Kidney (tissue), 14 donors: ENCODE results near the gene DAZAP1. TPM values are rescaled to one million over a fixed set of nuclear protein-coding genes. Genes with fewer than 3 reads are reported as not detected.
A peak's percentile ranks its signal among the peaks of the same experiment; 100 is the strongest.

Experiments
- DNase-seq, 5 donors: peaks; one replicate each; pipeline ENCODE4 v3.0.0-alpha.2; 2013 to 2020
- FAIRE-seq: peaks from 2 replicates; lab custom pipeline; 2012; peaks lifted over from hg19 to GRCh38; lab: Jason Lieb, UNC
- H3K27ac ChIP-seq, 2 donors: one replicate each; pipeline ENCODE4 v1.7.0; 2013; ENCODE audit warnings: low read depth in 2 of 2, low read length in 2 of 2, inconsistent platforms in 1 of 2
- H3K27me3 ChIP-seq: one replicate; pipeline ENCODE4 v1.7.1; 2013; ENCODE audit warnings: low read length, inconsistent platforms; ENCODE audit not compliant: control insufficient read depth, insufficient read depth
- H3K36me3 ChIP-seq, 3 donors: one replicate each; pipeline versions ENCODE4 v1.7.0 to v1.7.1; 2013; ENCODE audit warnings: low read length in 3 of 3, control low read depth in 1 of 3, inconsistent platforms in 1 of 3; ENCODE audit not compliant: insufficient read depth in 3 of 3, control insufficient read depth in 2 of 3
- H3K4me1 ChIP-seq, 3 donors: one replicate each; pipeline versions ENCODE4 v1.7.0 to v1.7.1; 2013; ENCODE audit warnings: low read length in 3 of 3, inconsistent platforms in 1 of 3, low read depth in 1 of 3; ENCODE audit not compliant: control insufficient read depth in 2 of 3, insufficient read depth in 2 of 3
- H3K4me3 ChIP-seq, 3 donors: one replicate each; pipeline versions ENCODE4 v1.7.0 to v1.8.1; 2013; ENCODE audit warnings: low read length in 3 of 3, control low read depth in 1 of 3, inconsistent platforms in 1 of 3
- H3K9ac ChIP-seq, 3 donors: one replicate each; pipeline versions ENCODE4 v1.7.0 to v1.7.1; 2013; ENCODE audit warnings: low read length in 3 of 3, control low read depth in 1 of 3, inconsistent platforms in 1 of 3
- H3K9me3 ChIP-seq, 3 donors: one replicate each; pipeline versions ENCODE4 v1.7.0 to v1.7.1; 2013; ENCODE audit warnings: low read length in 3 of 3, control low read depth in 1 of 3, inconsistent platforms in 1 of 3; ENCODE audit not compliant: control insufficient read depth in 2 of 3, insufficient read depth in 1 of 3
- CTCF ChIP-seq: IDR thresholded peaks from 3 replicates; pipeline ENCODE4 v1.5.1; 2012; ENCODE audit warnings: mild to moderate bottlenecking, moderate library complexity, borderline replicate concordance; ENCODE audit not compliant: insufficient read depth; ENCODE audit errors: extremely low read depth
- intact Hi-C: fragments of 100-400 bp; cut with DNase I; formaldehyde crosslinking; loops from one replicate; pipeline ENCODE4 v1.11.1; 2022
- polyA plus RNA-seq: library from polyadenylated mRNA; stranded (reverse); fragments of 350-450 nt; fragmentation: Illumina TruSeq; extraction: RNeasy Lipid Tissue Mini Kit (QIAGEN cat#74804); gene quantifications from one replicate; pipeline ENCODE4 v1.2.3, GENCODE V29; 2014; ENCODE audit warnings: low read depth, low replicate concordance; ENCODE audit not compliant: insufficient read depth
- total RNA-seq: library from RNA; stranded (reverse); fragmentation: NEBNext Ultra II Directional; extraction: Animal tissue kit (Norgen Biotek cat#: 25700); gene quantifications from one replicate; pipeline ENCODE4 v1.2.1, GENCODE V29; 2021
- donor health status: control.
- donor health status: control.
- donor health status: control.
- donor health status: control.
- donor health status: control.
- donor health status: DM: yes; HTN: yes; CAD: no.
- donor health status: Normal renal cell carcinoma (clear cell type).

Gene DAZAP1
- total and polyA plus RNA-seq, 2 donors from 2014 or later, result 47.7 to 98.5 TPM

DNA sequence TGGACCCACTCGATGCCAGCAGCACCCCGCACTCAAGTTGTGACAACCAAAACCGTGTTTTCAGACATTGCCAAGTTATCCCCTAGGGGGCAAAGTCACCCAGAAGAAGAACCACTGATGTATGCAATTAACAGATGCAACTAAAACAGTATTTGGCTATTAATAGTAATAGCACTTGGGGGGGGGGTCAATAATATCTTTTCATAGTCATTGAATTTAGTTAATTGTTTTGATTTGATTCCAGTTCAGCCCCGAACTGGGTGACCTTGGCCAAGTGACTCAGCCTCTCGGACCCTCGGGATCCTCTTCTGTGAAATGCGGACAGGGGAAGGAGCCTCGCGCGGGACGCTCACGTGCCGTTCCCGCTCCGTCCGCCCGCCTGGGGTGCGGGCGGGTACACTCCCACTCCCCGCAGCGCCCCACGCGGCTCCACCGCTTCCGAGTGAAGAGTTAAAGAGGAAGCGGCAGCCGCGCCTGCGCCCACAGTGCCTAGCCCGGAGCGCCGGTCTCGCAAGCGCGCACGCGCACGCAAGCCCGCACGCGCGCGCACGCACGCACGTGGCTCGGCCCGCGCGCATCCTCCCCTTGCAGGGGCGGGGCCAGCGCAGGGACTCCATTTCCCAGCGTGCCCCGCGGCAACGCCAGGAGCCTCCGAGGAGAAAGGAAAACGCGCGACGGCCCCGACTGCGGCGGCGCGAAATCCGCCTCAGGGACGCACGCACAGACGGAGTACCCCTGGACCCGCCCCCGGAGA lies 435 bp upstream of the DAZAP1 start:
- intact Hi-C loops, result no loop called here
- Histone ChIP-seq H3K27me3 (no peaks in the 10 kb centered on the region), H3K27ac (peak overlapping the region; percentile 88 to 91), H3K36me3 (no peaks in the 10 kb centered on the region), H3K4me3 (peak overlapping the region; percentile 38 to 72 (median 47)), H3K9ac (peak overlapping the region in 2 of 3 donors; percentile 29 to 67), H3K4me1 (peaks cover 0 to 42% (median 21%) of the 10 kb centered on the region in 3 donors), H3K9me3 (no peaks in the 10 kb centered on the region)
- DNase-seq (peak; percentile 98 to 100 (median 99)), FAIRE-seq (no peak)
- TF ChIP-seq CTCF, result peak; percentile 25

GRCh38 chr19:1408300-1409203 lies 1.2 kb downstream of the DAZAP1 start:
- H3K4me1 ChIP-seq, result peaks cover 0 to 51% (median 31%) of the 10 kb centered on the region in 3 donors
- H3K9ac ChIP-seq, result peak overlapping the region; percentile 22 to 78 (median 69)
- H3K4me3 ChIP-seq, result peak overlapping the region; percentile 47 to 79 (median 51)
- no peaks in the 10 kb centered on the region for H3K36me3 ChIP-seq
- H3K9me3 ChIP-seq, result no peaks in the 10 kb centered on the region
- FAIRE-seq (no peak), DNase-seq (peak in 4 of 5 donors; percentile 48 to 91 (median 64))
- H3K27me3 ChIP-seq, result no peaks in the 10 kb centered on the region
- no peak for TF ChIP-seq CTCF
- intact Hi-C loops, result no loop called here
- peak overlapping the region; percentile 80 to 84 for H3K27ac ChIP-seq

GRCh38 chr19:1409204-1410005 lies 2.0 kb downstream of the DAZAP1 start:
- no peak for TF ChIP-seq CTCF
- no peaks in the 10 kb centered on the region for H3K36me3 ChIP-seq
- DNase-seq (peak in 1 of 5 donors; percentile 80), FAIRE-seq (no peak)
- peak overlapping the region; percentile 8 to 80 for H3K27ac ChIP-seq
- no peaks in the 10 kb centered on the region for H3K9me3 ChIP-seq
- peaks cover 0 to 51% (median 31%) of the 10 kb centered on the region in 3 donors for H3K4me1 ChIP-seq
- H3K4me3 ChIP-seq, result peak overlapping the region; percentile 47 to 79 (median 51)
- H3K9ac ChIP-seq, result peak overlapping the region in 2 of 3 donors; percentile 61 to 78
- H3K27me3 ChIP-seq, result no peaks in the 10 kb centered on the region
- intact Hi-C loops, result no loop called here
